EH (cell line): ENCODE data around the gene ERFL.

Experiments
- DNase-seq: peaks from one replicate; pipeline ENCODE4 v3.0.0-alpha.2; 2015; ENCODE audit warnings: low read depth

ERFL gene

DNA sequence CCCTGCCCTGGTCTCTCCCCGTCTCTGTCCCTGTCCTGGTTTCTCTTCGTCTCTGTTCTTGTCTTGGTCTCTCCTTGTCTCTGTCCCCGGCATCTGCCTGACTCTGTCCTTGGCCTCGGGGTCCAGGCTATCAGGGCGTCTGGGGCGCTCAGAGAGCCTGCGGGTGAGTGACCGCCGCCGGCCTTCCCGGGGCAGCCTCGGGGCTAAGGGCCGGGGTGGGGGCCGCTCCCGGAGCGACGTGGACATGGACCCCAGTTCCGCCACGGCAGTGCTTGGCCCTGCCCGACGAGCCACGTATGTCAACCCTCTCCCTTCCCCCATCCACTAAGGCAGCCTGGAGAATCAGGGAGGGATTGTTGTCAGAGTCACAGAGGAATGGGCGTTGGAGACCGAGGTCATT lies 30.4 kb downstream of the ERFL start:
- DNase-seq = no peak

DNA sequence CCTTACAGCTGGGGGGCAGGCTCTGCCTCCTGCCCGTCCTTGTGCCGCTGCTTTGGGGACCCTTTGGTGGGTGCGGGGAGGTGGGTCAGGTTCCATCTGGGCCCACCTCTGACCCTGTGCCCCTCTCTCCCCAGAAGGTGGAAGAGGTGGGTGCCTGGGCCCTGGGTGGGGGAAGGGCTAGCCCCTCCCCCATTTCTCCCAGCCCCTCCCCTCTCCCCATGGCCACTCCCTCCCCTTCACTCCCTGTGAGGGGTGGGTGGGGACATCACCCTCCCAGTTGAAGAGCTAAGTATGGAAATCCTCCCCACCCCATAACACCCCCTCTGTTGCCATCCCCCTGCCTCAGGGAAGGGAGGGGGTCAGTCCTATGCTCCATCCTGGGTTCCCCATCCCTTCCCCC lies 31.1 kb downstream of the ERFL start:
- DNase-seq = no peak

DNA sequence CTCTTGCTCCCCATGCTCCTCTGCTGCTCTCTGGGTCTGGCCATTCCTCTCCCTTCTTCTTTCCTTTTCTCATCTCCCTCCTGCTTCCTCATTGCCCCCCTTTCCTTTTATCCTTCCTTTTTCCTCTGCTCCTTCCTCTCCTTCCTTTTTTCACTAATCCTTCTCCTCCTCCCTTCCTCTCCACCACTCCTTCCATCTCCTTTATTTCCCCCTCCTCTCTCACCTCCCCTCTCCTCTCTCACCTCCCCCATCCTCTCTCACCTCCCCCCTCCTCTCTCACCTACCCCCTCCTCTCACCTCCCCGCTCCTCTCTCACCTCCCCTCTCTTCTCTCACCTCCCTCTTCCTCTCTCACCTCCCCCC lies 31.7 kb downstream of the ERFL start:
- DNase-seq = no peak

DNA sequence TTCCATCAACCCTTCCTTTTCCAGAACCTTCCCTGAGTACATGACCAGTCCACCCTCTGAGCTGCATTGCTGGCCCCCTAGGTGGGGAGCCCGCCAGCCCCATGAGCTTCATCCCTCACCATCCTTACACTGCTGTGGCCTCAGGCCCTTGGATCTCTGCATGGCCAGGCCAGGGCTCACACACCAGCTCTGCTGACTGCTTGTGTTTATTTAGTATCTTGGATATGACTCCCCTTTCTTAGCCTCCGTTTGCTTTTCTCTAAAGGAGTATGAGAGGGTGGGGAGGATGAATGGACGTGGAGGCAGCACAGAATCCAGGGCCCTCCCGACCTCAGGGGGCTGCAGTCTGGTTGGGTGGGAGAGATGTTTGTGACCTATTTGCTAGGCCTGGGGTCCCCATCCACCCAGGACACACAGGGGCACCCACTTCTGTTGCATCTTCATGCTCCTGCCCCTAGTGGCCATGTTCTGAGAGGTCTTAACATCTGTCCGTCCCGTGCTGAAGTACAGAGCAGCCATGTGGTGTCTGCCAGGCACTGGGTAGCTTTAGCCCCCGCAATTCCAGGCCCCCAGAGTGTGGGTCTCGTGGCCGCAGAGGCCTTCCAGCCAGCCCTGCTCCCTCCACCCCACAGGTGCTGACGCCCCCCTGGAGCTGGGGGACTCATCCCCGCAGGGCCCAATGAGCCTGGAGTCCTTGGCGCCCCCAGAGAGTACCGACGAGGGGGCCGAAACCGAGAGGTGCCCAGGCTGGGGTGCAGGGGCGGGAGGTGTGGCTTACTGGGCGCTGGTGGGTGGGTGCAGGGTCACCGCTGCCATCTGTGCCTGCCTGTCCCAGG lies 32.3 kb downstream of the ERFL start:
- no peak for DNase-seq

DNA sequence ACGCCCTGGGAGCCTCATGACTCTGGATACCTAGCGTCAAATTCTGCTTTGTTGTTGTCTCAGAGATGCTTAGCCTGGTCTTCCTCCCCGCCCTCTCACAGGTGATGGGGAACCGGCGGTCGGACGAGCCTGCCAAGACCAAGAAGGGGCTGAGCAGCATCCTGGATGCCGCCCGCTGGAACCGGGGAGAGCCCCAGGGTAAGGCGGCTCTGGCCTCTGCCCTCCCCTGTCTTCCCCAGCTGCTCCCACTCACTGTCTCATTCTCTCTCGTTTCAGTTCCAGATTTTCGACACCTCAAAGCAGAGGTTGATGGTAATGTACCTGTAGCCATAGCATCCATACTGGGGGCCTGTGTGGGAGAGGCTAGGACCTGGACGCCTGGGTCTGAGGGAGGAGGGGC lies 33.9 kb downstream of the ERFL start:
- no peak for DNase-seq

DNA sequence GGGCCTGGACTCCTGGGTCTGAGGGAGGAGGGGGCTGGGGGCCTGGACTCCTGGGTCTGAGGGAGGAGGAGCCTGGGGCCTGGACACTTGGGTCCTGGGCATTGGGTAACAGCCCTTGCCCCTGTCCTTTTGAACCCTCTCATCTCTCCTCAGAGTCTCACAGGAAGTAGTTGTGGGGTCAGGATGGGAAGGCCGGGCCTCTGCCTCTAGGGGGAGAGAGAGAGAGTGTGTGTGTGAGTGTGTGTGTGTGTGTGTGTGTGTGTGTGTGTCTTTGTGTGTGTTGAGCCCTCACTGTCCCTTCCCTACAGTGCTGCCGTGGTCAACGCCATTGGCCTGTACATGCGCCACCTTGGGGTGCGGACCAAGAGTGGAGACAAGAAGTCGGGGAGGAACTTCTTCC lies 34.4 kb downstream of the ERFL start:
- no peak for DNase-seq

DNA sequence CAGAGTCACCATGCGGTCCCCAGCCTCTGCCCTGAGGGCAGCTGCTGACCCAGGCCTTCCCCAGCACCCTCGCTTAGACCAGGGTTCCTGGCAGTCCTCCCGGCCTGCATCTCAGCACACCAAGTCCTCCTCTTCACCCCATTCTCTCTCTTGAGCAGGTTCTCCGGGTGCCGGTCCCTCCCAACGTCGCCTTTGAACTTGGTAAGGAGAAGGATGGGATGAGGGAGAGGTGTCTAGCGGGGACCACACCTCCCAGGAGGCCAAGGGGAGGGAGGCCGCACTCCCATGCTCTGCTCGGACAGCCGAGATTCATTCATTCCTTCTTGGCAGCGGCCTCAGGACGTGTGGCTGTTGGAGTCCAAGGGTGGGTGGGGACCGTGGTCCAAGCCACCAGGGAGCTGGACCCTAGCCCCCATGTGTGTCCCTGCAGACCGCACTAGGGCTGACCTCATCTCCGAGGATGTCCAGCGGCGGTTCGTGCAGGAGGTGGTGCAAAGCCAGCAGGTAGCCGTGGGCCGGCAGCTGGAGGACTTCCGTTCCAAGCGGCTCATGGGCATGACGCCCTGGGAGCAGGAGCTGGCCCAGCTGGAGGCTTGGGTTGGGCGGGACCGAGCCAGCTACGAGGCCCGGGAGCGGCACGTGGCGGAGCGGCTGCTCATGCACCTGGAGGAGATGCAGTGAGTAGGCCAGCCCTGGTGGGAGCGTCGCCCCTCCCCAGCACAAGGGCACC lies 35.9 kb downstream of the ERFL start:
- no peak for DNase-seq

DNA sequence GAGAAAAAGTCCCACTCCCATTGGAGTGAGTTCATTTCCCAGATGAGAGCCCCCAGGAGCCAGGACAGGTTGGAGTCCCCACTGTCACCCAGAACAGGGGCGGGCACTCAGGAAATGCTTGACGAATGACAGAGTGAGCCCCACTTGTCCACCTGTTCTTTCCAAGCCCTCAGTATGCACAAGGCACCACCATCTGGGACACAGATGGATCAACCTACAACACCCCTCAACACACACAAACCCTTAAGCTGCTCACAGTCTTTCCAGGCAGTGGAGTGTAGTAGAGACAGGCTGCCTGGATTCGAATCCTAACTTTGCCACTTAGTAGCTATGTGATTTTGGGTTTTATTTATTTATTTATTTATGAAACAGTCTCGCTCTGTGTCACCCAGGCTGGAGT lies 37.3 kb downstream of the ERFL start:
- no peak for DNase-seq

DNA sequence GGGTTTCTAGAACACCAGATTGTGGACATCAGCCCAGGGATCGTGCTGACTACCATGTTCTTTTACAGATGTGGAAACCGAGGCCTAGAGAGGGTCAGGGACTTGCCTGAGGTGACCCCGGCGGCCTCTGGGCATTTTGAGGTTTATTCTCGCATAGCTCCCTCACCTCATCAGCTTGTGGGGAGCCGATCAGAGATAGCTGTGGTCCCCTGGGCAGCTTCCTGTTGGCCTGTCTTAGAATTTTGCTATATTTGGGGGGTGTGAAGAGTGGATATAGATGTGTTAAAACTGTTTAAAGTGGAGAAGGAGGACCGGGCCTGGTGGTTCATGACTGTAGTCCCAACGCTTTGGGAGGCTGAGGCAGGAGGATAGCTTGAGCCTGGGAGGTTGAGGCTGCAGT lies 38.4 kb downstream of the ERFL start:
- DNase-seq = no peak

DNA sequence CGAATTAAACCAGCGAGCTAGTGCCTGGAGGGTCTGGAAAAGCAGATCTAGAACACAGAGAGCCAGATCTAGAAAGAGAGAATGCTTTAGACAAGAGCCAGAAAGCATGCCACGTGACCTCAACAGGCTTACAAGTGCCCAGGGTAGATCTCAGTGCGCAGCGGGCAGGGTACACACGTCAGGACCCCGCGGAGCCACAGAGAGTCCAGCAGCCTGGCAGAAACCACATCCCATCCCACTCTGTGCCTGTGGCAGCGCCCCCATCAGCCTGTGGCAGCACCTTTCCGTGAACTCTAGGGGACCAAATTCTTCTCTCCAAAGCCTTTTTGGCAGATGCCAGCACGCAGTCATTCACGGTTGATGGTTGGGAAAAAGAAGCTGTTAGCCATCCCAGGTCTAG lies 39.3 kb downstream of the ERFL start:
- no peak for DNase-seq

DNA sequence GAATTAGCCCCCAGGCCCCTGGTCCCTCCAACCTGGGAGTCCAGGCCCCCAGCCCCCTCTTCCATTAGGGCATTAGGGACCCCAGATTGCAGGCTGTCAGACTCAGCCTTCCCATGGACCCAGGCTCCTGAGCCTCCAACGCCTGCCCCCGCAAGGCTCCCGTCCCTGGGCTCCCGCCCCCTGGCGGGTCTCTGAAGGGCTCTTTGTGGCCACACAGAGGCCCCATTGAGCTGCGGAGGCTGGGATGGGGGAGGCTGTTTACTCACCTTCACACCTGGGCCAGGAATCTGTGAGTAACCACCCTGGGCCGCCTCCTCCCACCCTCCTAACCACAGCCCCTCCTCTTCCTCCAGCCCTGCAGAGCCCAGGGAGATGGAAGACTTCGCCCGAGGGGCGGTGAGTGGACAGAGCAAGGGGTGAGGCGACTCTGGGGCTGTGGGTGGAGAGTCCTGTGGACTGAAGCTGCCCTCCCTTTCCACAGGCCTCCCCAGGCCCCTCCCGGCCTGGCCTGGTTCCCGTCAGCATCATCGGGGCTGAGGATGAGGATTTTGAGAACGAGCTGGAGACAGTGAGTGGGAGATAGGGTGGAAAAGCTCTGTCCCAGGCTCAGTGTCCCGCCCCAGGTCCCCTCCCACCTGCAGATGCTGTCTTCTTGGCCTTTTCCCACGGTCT lies 40.4 kb downstream of the ERFL start:
- DNase-seq = peak; percentile 62

DNA sequence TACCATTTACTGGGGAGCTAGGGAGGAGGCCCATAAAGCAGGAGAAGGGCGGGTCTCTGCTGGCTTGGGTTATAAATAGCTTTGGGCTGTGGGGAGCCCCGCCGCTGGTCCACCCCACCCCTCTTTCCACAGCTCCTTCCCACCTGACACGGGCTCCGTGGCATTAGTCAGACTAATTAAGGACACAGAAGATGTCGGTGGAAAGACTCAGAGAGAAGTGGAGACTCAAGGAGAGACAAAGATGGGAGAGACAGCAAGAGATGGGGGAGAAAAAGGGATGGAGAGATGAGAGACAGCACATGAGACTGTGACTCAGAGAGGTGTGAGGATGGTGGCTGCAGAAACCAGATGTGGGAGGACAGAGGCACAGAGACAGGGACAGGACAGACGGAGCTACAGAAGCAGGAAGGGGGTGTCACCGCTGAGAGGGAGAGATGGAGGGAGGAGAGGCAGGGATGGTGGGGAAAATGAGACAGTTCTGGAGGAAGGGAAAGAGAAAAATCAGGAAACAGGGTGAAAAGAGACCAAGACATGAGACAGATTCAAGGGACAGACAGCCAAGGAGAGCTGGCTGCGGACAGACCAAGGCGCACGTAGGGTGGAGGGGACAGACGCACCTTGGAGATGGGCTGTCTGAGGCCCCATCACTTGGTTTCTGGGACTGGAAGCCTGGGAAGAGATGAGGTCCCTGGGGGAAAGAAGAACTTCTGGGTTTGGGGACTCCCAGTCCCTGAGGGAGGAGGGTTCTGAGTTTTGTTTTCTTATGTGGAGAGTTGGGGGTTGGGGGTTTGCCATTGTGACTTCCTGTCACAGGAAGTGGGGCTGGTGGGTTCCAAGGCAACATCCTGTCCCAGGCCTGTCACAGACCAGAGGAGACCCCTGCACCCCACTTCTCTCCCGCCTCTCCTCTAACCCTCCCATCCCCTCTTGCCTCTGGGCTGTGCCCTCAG lies 41.2 kb downstream of the ERFL start:
- peak; percentile 21 for DNase-seq

DNA sequence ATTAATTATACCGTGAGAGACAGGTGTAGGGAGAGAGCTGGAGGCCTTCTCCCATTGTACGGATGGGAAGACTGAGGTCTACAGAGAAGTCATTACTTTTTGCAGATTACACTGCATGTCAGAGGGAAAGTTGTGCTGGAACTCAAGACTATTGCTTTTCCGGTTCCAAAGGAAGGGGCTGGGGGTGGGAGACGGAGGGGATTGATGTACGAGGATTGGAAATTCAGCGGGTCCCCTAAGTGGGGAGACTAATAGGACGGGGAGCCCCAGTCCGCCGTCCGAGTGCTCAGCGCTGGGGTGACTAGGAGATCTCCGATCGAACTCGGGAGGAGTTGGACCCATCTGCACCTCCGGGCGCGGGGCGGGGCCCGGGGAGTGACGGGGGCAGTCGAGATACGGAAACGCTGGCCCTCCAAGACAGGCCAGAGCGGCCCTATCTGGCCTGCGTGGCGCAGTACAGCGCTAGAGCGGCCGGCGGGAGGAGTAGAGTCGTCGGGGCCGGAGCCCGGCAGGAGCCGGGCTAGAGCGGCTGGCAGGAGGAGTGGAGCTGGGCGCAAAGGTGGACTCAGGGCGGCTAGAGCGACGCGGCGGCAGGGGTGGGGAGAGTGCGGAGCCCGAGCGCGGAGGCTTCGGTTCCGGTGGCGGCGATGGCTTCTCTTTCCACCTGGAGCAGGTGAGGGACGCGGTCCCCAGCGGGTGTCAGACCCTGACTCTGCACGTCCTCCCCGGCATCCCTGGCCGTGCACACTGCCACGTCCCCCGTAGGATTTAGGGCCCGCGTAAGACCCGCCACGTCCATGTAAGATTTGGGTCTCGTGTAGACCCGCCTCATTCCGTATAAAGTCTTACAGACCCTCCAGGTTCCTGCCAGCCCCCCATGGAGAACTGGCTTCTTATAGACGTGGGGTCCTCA lies 44.2 kb downstream of the ERFL start:
- peak; percentile 96 for DNase-seq

DNA sequence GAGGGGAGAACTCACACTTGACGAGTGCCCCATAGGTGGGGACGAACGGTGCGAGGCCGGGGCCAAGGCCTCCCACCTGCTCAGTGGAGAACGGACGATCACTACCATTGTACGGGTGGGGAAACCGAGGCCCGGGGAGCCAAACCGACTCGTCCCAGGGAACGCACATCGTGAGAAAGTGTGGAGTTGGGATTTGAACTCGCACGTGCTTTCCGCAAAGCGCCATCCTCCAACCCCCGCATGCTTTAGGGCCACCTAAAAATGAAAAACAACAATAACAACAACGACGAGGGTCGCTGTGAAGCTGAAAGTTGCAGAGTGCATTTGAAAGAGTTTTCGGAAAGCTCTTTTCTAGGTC lies 44.8 kb downstream of the ERFL start:
- no peak for DNase-seq

DNA sequence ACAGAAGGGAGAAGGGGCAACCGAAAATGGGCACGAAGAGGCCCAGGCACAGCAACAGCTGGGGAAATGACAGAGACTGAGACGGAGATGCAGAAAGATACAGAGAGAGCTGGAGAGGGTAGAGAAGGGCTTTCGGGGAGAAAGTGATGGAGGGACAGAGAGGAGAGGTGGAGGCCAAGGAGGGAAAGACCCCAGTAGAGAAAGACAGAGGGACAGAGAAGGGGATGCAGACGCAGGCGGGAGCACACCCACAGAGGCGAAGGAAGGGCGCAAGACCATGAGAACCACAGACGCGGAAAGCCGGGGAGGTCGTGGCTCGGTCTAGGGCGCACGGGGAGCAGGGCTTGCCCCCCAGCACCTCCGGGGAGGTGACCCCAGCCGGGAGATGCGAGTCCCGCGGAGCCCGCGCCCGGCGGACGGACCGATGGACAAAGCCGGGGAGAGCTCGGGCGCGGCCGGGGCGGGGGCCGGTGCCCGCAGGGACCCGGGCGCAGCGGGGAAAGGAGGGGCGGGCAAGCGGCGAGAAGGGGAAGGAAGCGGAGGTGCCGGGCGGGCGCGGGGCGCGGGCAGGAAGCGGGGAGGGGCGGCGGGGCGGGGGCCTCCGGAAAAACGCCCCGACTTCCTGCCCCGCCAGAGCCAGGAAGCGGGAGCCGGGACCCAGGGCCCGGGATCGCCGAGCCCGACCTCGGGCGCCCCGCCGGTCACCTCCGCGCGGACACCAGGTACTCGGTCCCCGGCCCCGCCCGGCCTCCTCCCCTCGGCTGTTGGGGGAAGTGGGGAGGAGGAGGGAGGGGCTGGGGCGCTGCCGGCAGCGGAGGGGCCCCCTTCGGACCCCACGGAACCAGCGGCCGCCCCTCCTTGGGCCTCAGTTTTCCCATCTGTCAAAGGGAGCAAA lies 45.4 kb downstream of the ERFL start, which contains the start of gene ARHGEF1:
TSS of gene ARHGEF1 (plus strand) at position 617 of the 895 bp plus-strand sequence. CDS start 4,899 bp downstream, outside the sequence.
- DNase-seq = peak; percentile 58

DNA sequence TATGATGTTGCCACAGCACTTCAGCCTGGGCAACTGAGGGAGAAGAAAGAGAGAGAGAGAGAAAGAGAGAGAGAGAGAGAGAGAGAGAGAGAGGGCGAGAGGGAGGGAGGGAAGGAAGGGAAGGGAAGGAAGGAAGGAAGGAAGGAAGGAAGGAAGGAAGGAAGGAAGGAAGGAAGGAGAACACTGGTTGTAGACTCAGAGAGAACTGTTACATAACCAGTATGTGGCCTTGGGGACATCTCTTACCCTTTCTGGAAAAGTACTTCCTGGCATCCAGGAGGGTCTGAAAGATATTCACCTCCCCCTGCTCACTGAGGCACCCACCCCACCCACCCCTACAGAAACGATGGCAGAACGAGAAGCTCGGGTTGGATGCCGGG lies 47.9 kb downstream of the ERFL start:
- no peak for DNase-seq

DNA sequence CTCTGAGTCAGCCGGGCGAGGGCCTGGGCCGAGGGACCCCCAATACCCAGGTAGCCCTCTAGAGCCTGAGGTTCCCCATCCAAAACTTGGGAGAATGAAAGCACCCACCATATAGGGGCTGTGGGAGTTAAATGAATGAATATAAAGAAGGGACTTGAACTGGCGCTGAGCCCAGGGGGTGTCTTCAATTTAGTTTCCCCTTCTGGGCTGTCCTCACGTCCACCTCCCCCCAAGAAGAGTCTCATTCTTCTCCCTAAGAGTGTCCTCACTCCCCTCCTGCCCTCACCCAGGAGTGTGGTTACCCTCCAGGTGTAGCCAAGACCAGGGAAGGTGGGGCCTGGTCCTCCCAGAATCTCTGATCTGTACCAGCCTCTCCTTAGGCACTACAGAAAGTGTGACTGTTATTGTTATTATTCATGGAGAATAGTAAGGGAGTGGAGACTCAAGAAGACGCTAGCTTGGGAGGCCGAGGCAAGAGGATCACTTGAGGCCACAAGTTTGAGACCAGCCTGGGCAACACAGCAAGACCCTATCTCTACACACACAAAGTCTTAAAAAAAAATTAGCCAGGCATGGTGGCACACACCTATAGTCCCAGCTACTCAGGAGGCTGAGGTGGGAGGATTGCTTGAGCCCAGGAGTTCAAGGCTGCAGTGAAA lies 48.5 kb downstream of the ERFL start:
- no peak for DNase-seq

DNA sequence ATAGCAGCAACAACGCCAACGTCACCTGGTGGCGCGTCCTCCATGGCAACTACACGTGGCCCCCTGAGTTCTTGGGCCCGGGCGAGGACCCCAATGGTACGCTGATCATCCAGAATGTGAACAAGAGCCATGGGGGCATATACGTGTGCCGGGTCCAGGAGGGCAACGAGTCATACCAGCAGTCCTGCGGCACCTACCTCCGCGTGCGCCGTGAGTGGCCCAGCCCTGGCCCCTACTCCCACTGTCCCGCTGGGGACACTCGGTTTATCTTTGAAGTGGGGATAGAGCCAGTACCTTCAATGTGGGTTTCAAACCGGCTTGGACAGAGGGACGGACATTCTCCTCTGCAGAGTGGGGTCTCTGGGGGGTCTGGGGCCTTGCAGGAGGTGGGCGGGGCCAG lies 49.2 kb downstream of the ERFL start:
- no peak for DNase-seq
